Measurements from ENCODE around the gene NFIC.
A peak's percentile ranks its signal among the peaks of the same experiment; 100 is the strongest.

DNA sequence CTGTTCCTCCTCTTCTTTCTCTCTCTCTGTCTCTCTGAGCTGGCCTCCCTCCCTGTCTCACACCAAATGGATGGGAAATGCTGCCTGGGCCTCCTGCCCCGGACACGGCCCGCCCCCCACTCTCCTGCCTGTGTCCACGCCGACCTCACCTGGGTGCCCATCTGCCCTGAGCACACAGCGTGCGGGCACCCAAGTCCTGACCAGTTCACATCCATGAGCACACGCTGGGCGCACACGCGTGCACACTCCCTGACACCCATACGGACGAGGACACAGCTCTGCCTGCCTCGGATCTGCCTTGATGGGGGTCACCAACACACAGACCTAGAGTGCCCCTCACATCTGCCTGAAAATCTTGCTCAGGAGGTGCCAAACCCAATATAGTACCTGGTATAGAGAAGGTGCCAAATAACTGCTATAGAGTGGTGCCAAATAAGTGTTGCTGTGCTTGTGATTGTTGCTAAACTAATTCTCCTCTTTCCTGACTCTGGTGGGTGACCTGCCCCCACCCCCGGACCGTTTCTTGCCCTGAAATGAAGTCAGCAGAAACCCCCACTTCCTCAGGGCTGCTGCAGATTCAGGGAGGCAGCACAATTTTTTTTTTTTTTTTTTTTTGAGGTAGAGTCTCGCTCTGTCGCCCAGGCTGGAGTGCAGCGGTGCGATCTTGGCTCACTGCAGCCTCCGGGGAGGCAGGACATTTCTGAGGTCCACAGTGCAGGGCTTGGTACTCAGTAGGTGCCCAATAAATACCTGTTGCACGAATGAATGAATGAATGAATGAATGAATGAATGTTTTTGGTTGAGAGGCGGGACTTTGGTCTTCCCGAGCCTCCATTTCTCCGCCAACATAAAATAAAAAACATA lies 4.6 kb downstream of the NFIC start:
- TF ChIP-seq EZH2 (IDR thresholded peaks at IDR 0.05; ENCODE audit: borderline replicate concordance, control insufficient read depth, low read depth, low read length), result no peak
- no peak for TF ChIP-seq SREBF2 (IDR thresholded peaks at IDR 0.05; ENCODE audit: low read length)
- TF ChIP-seq CTCF (IDR thresholded peaks at IDR 0.05 in 2 of 3, conservative IDR thresholded peaks at IDR 0.05 in 1 of 3; ENCODE audit: control insufficient read depth in 2 of 3, extremely low read depth in 1 of 3, insufficient read depth in 1 of 3, low read depth in 3 of 3, low read length in 3 of 3), result no peak
- TF ChIP-seq CEBPB (IDR thresholded peaks at IDR 0.05; ENCODE audit: borderline replicate concordance in 1 of 2, low read depth in 2 of 2, low read length in 2 of 2), result no peak
- no peak for TF ChIP-seq POLR2A (IDR thresholded peaks at IDR 0.05; ENCODE audit: low read depth, low read length)
- TF ChIP-seq MTA3 (IDR thresholded peaks at IDR 0.05; ENCODE audit: borderline replicate concordance, low read length), result no peak
- peak; percentile 42; the same call in 1 of the 2 replicates for TF ChIP-seq ATF7 (IDR thresholded peaks at IDR 0.05; ENCODE audit: low read depth)
- TF ChIP-seq REST (IDR thresholded peaks at IDR 0.05; ENCODE audit: low read depth, low read length), result no peak
- no peak for TF ChIP-seq TBL1XR1 (IDR thresholded peaks at IDR 0.05; ENCODE audit: low read depth, low read length)
